ENCODE results near the gene ANKRD62.
"Not testable (repeated sequence)": the region's sequence is repeated elsewhere in the genome, so short reads cannot be mapped to it uniquely, and the experiment has no call there.

ANKRD62 gene

DNA sequence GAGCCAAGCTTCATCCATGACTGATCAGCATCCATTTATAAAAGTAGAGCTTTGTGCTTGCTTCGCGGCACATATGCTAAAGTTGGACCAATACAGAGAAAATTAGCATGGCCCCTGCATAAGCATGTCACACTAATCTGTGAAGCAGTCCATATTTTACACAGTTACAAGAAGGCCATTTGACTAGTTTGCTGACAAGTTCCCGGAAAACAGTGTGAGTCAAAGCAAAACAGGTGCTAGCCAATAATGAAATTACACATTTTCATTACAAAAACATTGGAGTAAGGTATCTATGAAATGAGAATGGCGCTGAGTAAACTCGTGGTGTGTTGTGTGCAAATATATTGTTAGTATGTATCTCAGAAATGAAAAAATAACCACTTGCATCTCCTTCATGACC, 4.7 kb downstream of the ANKRD62 start:
- Histone ChIP-seq H3K36me3 (ENCODE audit: control insufficient read depth, insufficient read depth, low read length) (no peaks in the 10 kb centered on the region), H3K27ac (ENCODE audit: insufficient read depth, low read length, poor library complexity, severe bottlenecking) (no peak overlapping the region), H3K9me3 (ENCODE audit: control insufficient read depth, low read length) (no peaks in the 10 kb centered on the region), H3K27me3 (replicated peaks; ENCODE audit: control insufficient read depth, insufficient read depth, low read length, poor library complexity, severe bottlenecking) (no peaks in the 10 kb centered on the region), H3K4me3 (ENCODE audit: insufficient read depth, low read depth, low read length, poor library complexity, severe bottlenecking) (no peak overlapping the region), H3K4me1 (ENCODE audit: control insufficient read depth, insufficient read depth, low read length, poor library complexity, severe bottlenecking) (no peaks in the 10 kb centered on the region)
- no peak for DNase-seq

DNA sequence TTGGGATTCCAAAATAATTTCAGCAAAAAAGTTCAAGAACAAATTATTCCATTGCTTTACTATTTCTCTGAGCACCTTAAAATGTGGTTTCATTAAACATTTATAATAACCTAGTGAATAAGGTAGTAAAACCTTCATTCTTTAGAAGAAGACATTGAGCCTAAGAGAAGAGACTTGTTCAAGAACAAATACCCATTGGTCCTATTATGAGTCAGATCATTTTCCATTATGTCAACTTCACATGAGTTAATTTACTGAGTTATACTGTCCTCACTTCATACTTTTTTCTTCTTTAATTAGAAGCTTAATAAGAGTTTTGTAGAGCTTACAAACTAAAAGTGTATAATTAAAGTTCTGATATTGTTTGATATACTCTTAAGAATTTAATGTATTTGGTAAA, 5.5 kb downstream of the ANKRD62 start:
- no peak overlapping the region for H3K27ac ChIP-seq (ENCODE audit: insufficient read depth, low read length, poor library complexity, severe bottlenecking)
- H3K4me3 ChIP-seq (ENCODE audit: insufficient read depth, low read depth, low read length, poor library complexity, severe bottlenecking): no peak overlapping the region
- no peak for DNase-seq
- no peaks in the 10 kb centered on the region for H3K36me3 ChIP-seq (ENCODE audit: control insufficient read depth, insufficient read depth, low read length)
- no peaks in the 10 kb centered on the region for H3K9me3 ChIP-seq (ENCODE audit: control insufficient read depth, low read length)
- H3K4me1 ChIP-seq (ENCODE audit: control insufficient read depth, insufficient read depth, low read length, poor library complexity, severe bottlenecking): no peaks in the 10 kb centered on the region
- H3K27me3 ChIP-seq (replicated peaks; ENCODE audit: control insufficient read depth, insufficient read depth, low read length, poor library complexity, severe bottlenecking): no peaks in the 10 kb centered on the region

DNA sequence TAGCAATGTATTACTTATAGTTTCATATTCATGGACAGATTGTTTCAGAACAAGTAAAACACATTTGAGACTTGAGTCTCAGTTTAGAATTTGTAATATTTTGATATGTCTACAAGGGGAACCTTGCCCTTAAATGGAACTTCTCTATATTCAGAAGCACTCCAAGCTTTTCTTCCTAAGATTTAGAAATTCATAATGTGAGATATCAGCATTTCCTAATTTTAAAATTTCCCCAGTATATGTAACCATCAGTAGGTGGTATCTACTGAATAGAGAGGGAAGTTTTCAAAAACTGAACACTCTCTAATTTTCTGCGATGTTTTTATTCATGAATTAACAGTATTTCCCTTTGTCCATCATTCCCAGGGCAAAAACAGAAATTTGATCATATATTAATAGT, 7.6 kb downstream of the ANKRD62 start:
- no peak for DNase-seq
- Histone ChIP-seq H3K9me3 (ENCODE audit: control insufficient read depth, low read length) (no peaks in the 10 kb centered on the region), H3K27ac (ENCODE audit: insufficient read depth, low read length, poor library complexity, severe bottlenecking) (no peak overlapping the region), H3K4me1 (ENCODE audit: control insufficient read depth, insufficient read depth, low read length, poor library complexity, severe bottlenecking) (no peaks in the 10 kb centered on the region), H3K36me3 (ENCODE audit: control insufficient read depth, insufficient read depth, low read length) (no peaks in the 10 kb centered on the region), H3K4me3 (ENCODE audit: insufficient read depth, low read depth, low read length, poor library complexity, severe bottlenecking) (no peak overlapping the region), H3K27me3 (replicated peaks; ENCODE audit: control insufficient read depth, insufficient read depth, low read length, poor library complexity, severe bottlenecking) (no peaks in the 10 kb centered on the region)

DNA sequence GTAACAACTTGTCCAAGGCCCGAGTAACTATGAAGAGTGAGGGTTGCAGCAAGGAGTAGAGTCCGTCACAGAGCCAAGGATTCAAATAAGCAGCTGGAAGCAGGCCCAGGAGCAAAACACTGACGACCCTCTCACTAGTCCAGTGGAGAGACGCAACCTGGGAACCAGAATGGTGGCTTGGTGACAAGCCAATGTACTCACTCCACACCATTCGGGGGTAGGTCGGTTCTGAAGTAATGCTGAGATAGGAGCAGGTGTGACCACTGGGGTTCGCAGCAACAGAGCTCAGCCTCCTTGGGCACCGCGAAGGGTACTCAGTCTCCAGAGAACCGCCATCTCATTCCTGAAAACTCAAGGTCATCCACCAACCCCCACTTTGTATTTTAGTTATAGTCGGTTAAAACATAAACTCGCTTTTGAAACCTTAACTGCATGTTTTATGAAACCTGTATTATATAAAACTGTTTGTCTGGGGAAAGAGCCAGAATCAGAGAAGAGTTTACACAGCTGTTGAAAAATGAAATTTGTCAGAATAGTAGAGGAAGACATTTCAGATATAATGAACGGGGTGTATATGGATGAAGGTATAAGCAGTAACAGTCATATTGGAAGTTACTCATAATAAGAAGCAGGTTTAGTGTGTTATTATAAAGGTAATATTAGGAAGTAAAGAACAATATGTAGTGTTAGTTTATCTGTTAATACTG, 8.6 kb downstream of the ANKRD62 start:
- no peak for DNase-seq
- no peaks in the 10 kb centered on the region for H3K9me3 ChIP-seq (ENCODE audit: control insufficient read depth, low read length)
- no peak overlapping the region for H3K27ac ChIP-seq (ENCODE audit: insufficient read depth, low read length, poor library complexity, severe bottlenecking)
- H3K4me3 ChIP-seq (ENCODE audit: insufficient read depth, low read depth, low read length, poor library complexity, severe bottlenecking): no peak overlapping the region
- no peaks in the 10 kb centered on the region for H3K36me3 ChIP-seq (ENCODE audit: control insufficient read depth, insufficient read depth, low read length)
- no peaks in the 10 kb centered on the region for H3K4me1 ChIP-seq (ENCODE audit: control insufficient read depth, insufficient read depth, low read length, poor library complexity, severe bottlenecking)
- no peaks in the 10 kb centered on the region for H3K27me3 ChIP-seq (replicated peaks; ENCODE audit: control insufficient read depth, insufficient read depth, low read length, poor library complexity, severe bottlenecking)

DNA sequence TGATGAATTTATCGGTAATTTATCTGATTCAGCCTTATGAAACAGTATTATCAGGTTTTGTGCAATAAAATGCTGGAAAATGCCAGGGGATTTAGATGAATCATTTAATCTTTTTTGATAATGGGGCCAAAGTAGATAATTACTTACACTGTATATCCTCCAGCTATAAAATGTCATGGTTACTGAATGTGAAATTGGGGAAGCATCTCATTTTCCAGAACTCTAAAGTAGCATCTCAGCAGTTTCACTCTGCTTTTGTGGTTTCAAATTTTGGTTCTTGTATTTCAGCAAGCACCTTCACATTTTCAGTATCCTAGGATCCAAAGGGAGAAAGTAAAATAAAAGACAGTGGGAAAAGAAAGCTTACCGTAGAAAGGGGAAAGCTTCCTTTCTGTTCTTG, 12.8 kb downstream of the ANKRD62 start:
- Histone ChIP-seq H3K27me3 (replicated peaks; ENCODE audit: control insufficient read depth, insufficient read depth, low read length, poor library complexity, severe bottlenecking) (no peaks in the 10 kb centered on the region), H3K9me3 (ENCODE audit: control insufficient read depth, low read length) (no peaks in the 10 kb centered on the region), H3K4me3 (ENCODE audit: insufficient read depth, low read depth, low read length, poor library complexity, severe bottlenecking) (no peak overlapping the region), H3K27ac (ENCODE audit: insufficient read depth, low read length, poor library complexity, severe bottlenecking) (no peak overlapping the region), H3K36me3 (ENCODE audit: control insufficient read depth, insufficient read depth, low read length) (no peaks in the 10 kb centered on the region), H3K4me1 (ENCODE audit: control insufficient read depth, insufficient read depth, low read length, poor library complexity, severe bottlenecking) (no peaks in the 10 kb centered on the region)
- DNase-seq: no peak

DNA sequence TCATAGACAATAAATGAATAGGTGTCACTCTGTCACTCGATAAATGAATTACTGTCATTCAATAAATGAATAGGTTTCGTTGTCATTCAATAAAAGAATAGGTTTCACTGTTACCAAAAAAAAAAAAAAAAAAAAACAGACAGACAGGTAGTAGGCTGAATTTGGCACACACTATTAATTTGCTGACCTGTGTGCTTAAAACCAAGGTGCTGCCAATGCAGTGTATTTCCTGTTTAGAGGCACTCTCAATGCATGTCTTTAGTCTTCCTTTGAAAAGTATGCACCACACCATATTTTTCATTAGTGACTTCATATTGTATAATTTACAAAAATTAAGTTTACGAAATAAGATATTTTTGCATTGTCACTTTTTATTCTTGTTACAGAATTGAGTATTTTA, 16.2 kb downstream of the ANKRD62 start:
- Histone ChIP-seq H3K27me3 (replicated peaks; ENCODE audit: control insufficient read depth, insufficient read depth, low read length, poor library complexity, severe bottlenecking) (no peaks in the 10 kb centered on the region), H3K4me1 (ENCODE audit: control insufficient read depth, insufficient read depth, low read length, poor library complexity, severe bottlenecking) (no peaks in the 10 kb centered on the region), H3K36me3 (ENCODE audit: control insufficient read depth, insufficient read depth, low read length) (no peaks in the 10 kb centered on the region), H3K9me3 (ENCODE audit: control insufficient read depth, low read length) (no peaks in the 10 kb centered on the region), H3K4me3 (ENCODE audit: insufficient read depth, low read depth, low read length, poor library complexity, severe bottlenecking) (no peak overlapping the region), H3K27ac (ENCODE audit: insufficient read depth, low read length, poor library complexity, severe bottlenecking) (no peak overlapping the region)
- no peak for DNase-seq

DNA sequence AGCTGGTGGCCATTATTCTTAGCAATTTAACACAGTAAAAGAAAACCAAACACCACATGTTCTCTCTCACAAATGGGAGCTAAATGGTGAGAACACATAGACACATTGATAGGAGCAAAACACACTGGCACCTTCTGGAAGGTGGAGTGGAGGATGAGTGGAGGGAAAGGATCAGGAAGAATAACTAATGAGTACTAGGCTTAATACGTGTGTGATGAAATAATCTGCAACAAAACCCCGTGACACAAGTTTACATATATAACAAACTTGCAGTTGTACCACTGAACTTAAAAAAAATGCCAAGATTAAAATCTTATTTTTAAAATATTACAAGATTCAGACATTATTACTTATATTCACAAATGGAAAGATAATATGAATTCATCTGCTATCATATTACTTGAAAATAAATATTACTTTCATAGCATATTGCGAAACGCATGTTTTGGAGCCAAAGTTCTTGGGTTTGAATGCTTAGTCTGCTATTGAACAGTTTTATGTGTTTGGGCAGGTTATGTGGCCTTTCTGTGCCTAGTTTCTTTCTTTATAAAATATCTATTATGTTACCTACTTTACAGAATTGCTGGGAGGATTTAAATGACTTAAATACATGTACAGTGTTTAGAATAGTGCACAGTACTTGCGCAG, 20.5 kb downstream of the ANKRD62 start:
- Histone ChIP-seq H3K4me1 (ENCODE audit: control insufficient read depth, insufficient read depth, low read length, poor library complexity, severe bottlenecking) (no peaks in the 10 kb centered on the region), H3K9me3 (ENCODE audit: control insufficient read depth, low read length) (no peaks in the 10 kb centered on the region), H3K27me3 (replicated peaks; ENCODE audit: control insufficient read depth, insufficient read depth, low read length, poor library complexity, severe bottlenecking) (no peaks in the 10 kb centered on the region), H3K4me3 (ENCODE audit: insufficient read depth, low read depth, low read length, poor library complexity, severe bottlenecking) (no peak overlapping the region), H3K27ac (ENCODE audit: insufficient read depth, low read length, poor library complexity, severe bottlenecking) (no peak overlapping the region), H3K36me3 (ENCODE audit: control insufficient read depth, insufficient read depth, low read length) (no peaks in the 10 kb centered on the region)
- no peak for DNase-seq

DNA sequence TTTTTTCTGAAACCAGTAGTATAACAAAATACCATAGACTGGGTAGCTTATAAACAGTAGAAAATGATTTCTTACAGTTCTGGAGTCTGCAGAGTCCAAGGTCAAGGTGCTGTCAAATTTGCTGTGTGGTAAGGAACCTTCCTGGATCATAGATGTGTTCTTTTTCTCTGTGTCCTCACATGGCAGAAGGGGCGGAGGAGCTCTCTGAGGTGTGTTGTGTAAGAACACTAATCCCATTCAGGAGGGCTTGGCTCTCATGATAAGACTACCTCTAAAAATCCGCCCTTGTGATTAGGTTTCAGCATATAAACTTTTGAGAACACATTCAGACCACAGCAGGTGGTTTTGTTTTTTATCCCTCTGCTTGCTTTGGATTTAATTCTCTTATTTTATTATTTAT, 25.7 kb downstream of the ANKRD62 start:
- H3K9me3 ChIP-seq (ENCODE audit: control insufficient read depth, low read length): no peaks in the 10 kb centered on the region

DNA sequence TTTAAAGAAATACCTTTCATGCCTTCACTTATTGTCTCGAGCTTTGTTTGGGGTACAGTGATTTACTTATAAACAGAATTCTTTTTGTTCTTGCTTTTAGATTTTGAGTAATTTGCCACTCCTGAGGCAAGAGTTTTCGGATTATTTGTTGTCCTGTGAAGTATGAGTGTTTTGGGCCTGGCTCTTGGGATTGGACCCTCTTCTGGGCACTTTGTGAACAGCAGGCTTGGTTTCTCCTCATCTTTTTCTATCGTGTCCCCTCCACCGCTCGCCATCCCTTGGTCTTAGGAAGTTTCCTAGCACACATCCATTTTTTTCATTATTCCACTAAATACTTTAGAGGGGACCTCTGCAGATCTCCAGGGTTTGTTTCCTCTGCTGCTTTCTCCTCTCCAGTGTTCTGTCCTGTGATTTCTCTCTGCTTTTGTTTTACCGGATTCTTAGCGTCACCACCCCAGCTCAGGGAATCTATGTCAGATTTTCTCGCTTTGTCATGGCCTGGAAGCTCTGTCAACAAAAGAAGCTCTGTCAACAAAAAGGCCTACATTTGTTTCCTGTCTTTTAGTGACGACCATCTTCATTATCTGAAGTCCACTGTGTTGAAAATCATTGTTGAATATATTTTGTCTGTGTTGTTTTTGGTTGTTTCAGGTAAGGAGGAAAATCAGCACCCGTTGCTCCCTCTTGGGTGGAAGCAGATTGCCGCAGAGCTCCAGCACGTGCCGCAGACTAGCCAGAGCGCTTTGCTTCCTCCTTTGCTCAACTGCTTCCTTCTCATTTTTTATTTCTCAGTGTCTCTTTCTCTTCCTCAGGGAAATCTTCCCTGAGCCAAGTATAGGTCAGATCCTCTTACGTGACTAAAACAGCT, 27.8 kb downstream of the ANKRD62 start:
- Histone ChIP-seq H3K4me1 (ENCODE audit: control insufficient read depth, insufficient read depth, low read length, poor library complexity, severe bottlenecking) (no peaks in the 10 kb centered on the region), H3K36me3 (ENCODE audit: control insufficient read depth, insufficient read depth, low read length) (no peaks in the 10 kb centered on the region), H3K4me3 (ENCODE audit: insufficient read depth, low read depth, low read length, poor library complexity, severe bottlenecking) (no peak overlapping the region), H3K27ac (ENCODE audit: insufficient read depth, low read length, poor library complexity, severe bottlenecking) (no peak overlapping the region), H3K27me3 (replicated peaks; ENCODE audit: control insufficient read depth, insufficient read depth, low read length, poor library complexity, severe bottlenecking) (no peaks in the 10 kb centered on the region), H3K9me3 (ENCODE audit: control insufficient read depth, low read length) (no peaks in the 10 kb centered on the region)
- no peak for DNase-seq

More for the DNA sequence above, 25.7 kb downstream of the ANKRD62 start:
- Histone ChIP-seq H3K4me3 (ENCODE audit: insufficient read depth, low read depth, low read length, poor library complexity, severe bottlenecking) (no peak overlapping the region), H3K4me1 (ENCODE audit: control insufficient read depth, insufficient read depth, low read length, poor library complexity, severe bottlenecking) (no peaks in the 10 kb centered on the region), H3K27ac (ENCODE audit: insufficient read depth, low read length, poor library complexity, severe bottlenecking) (no peak overlapping the region), H3K36me3 (ENCODE audit: control insufficient read depth, insufficient read depth, low read length) (no peaks in the 10 kb centered on the region), H3K27me3 (replicated peaks; ENCODE audit: control insufficient read depth, insufficient read depth, low read length, poor library complexity, severe bottlenecking) (no peaks in the 10 kb centered on the region)
- DNase-seq: no peak

DNA sequence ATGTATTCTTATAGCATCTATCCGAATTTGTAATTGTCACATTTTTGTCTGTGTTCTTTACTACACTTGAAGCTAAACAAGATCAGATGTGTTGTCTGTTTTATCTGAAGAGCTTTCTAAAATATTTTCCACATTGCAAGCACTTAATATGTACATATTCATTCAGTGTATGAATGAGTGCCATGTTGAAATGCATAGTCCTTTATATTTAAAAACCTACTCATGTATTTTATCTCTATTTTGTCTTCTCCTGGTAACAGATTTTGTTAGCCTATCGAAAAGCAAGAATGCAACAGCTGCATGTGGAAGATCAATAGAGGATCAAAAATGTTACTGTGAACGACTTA, 28.4 kb downstream of the ANKRD62 start:
- H3K36me3 ChIP-seq (ENCODE audit: control insufficient read depth, insufficient read depth, low read length); H3K27ac ChIP-seq (ENCODE audit: insufficient read depth, low read length, poor library complexity, severe bottlenecking); DNase-seq; H3K27me3 ChIP-seq (replicated peaks; ENCODE audit: control insufficient read depth, insufficient read depth, low read length, poor library complexity, severe bottlenecking); H3K9me3 ChIP-seq (ENCODE audit: control insufficient read depth, low read length); H3K4me3 ChIP-seq (ENCODE audit: insufficient read depth, low read depth, low read length, poor library complexity, severe bottlenecking); H3K4me1 ChIP-seq (ENCODE audit: control insufficient read depth, insufficient read depth, low read length, poor library complexity, severe bottlenecking): not testable (repeated sequence)

All from effector memory CD4-positive, alpha-beta T cell (primary cell).